ENCODE results near the gene SERPINA5. TPM values are rescaled to one million over a fixed set of nuclear protein-coding genes. Genes with fewer than 3 reads are reported as not detected.

SERPINA5 gene
- total and polyA plus RNA-seq, 10 donors = 11.5 to 216 (median 135) TPM

DNA sequence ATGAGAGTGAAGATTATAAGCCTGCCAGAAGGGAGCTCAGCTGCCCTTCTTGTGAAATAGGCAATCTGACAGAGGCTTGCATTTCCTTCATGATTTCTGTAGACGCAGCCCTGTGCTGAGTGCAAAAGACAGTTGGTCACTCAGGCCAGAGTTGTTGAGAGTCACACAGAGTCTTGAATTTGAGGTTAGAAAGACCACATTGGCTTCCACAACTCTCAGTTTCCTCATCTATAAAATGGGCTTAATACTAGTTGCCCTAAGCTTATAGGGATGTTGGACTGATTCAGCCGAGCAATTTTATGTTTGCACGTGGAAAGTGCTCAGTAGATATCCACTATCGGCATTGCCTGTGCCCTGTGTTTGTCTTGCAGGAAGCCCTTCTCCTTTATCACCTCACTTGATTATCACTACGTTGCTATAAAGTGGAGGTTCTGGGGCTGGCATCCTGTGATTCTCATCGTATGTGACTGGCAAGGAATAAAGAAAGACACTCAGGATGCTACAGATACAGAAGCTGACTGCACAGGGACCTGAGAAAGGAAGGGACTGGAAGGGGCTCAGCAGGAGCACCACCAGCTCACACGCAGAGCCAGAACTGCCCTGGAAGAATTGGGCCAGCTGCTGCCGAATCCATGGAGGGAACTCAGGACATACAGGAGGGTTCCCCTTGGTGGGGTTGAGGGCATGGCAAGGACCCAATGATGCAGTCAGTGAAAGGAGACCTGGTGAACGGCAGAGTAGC lies 39.8 kb upstream of the SERPINA5 start:
- intact Hi-C loops (cut with DNase I; ENCODE audit: low total_unique reads) = no loop called here
- H3K27ac ChIP-seq = no peak overlapping the region
- no peak for DNase-seq
- peaks cover 0 to 28% (median 0%) of the 10 kb centered on the region in 7 donors for H3K27me3 ChIP-seq (replicated peaks in 1 of 7)
- WGBS, 5 donors = 78 to 86% (median 84%) methylated on average over 9 of the region's 9 CpGs
- TF ChIP-seq POLR2A (IDR thresholded peaks at IDR 0.05) = no peak
- TF ChIP-seq CTCF (IDR thresholded peaks at IDR 0.05 in 8 of 11, conservative IDR thresholded peaks at IDR 0.05 in 3 of 11) = no peak
- no peak for TF ChIP-seq POLR2AphosphoS5 (IDR thresholded peaks at IDR 0.05)
- H3K9me3 ChIP-seq = peaks cover 0 to 10% (median 3%) of the 10 kb centered on the region in 8 donors
- no peaks in the 10 kb centered on the region for H3K36me3 ChIP-seq
- no peak overlapping the region for H3K4me3 ChIP-seq
- peaks cover 0 to 8% (median 0%) of the 10 kb centered on the region in 6 donors for H3K4me1 ChIP-seq

DNA sequence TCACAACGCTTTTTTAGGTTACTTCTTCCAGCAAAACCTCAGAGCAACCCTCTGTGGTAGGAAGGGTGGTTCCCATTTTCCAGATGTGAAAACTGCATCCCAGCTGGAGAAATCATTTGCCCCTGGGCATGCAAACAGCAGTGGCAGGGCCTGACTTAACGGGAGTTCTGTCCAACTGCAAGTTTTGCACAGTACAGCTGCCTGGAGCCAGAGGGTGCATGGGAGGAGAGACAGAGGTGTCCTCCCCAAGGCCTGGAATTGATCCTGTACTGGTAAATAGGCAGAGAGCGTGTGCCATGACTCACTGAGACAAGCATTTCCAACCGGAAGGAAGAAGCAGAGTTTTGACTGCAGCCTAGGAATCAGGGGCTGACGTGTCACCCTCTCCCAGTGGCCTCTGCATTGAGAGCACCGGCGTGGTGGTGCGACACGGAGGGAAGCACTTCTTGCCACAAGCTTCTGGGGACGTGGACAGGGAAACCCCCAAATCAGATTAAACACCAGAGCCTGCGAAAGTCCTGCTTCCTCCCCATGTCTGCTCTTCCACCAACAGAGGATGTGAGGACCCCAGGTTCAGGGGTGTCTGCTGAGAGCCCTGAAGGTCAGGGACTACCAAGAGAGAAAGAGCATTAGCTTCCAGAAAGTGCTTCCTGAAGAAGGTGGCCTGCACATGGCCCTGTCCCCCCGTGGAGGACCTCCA lies 39.0 kb upstream of the SERPINA5 start:
- no peak overlapping the region for H3K4me3 ChIP-seq
- intact Hi-C loops (cut with DNase I; ENCODE audit: low total_unique reads) = no loop called here
- H3K4me1 ChIP-seq = peaks cover 0 to 8% (median 0%) of the 10 kb centered on the region in 6 donors
- no peak overlapping the region for H3K27ac ChIP-seq
- DNase-seq = no peak
- H3K9me3 ChIP-seq = peaks cover 0 to 19% (median 9%) of the 10 kb centered on the region in 8 donors
- H3K36me3 ChIP-seq = no peaks in the 10 kb centered on the region
- H3K27me3 ChIP-seq (replicated peaks in 1 of 7) = peaks cover 0 to 28% (median 0%) of the 10 kb centered on the region in 7 donors
- 66 to 79% (median 71%) methylated on average over 10 to 12 of the region's 12 CpGs for WGBS, 5 donors
- no peak for TF ChIP-seq CTCF (IDR thresholded peaks at IDR 0.05 in 8 of 11, conservative IDR thresholded peaks at IDR 0.05 in 3 of 11)
- no peak for TF ChIP-seq POLR2AphosphoS5 (IDR thresholded peaks at IDR 0.05)
- no peak for TF ChIP-seq POLR2A (IDR thresholded peaks at IDR 0.05)

- intact Hi-C loops (cut with DNase I; ENCODE audit: low total_unique reads) = no loop called here
- 73 to 78% (median 75%) methylated on average over 2 to 9 of the region's 9 CpGs for WGBS, 5 donors
- TF ChIP-seq POLR2A (IDR thresholded peaks at IDR 0.05) (no peak), CTCF (IDR thresholded peaks at IDR 0.05 in 8 of 11, conservative IDR thresholded peaks at IDR 0.05 in 3 of 11) (no peak), POLR2AphosphoS5 (IDR thresholded peaks at IDR 0.05) (no peak)
- no peak for DNase-seq
- peaks cover 0 to 19% (median 9%) of the 10 kb centered on the region in 8 donors for H3K9me3 ChIP-seq
- H3K4me3 ChIP-seq = no peak overlapping the region
- H3K27ac ChIP-seq = no peak overlapping the region
- H3K36me3 ChIP-seq = no peaks in the 10 kb centered on the region
- H3K27me3 ChIP-seq (replicated peaks in 1 of 7) = peaks cover 0 to 28% (median 0%) of the 10 kb centered on the region in 7 donors
- peaks cover 0 to 8% (median 0%) of the 10 kb centered on the region in 6 donors for H3K4me1 ChIP-seq
Observed at GRCh38 chr14:94542811-94543440, 38.3 kb upstream of the SERPINA5 start.
